DMS53 treated with DMSO at 0.1 percent for 48 hours (cell line): ENCODE measurements around the gene ARFGAP3.

Source experiments
- DNase-seq: peaks from one replicate; lab custom pipeline; 2025; ENCODE audit not compliant: unreplicated experiment; lab: John Stamatoyannopoulos, UW

Gene ARFGAP3

GRCh38 chr22:42825796-42826195 lies 31.3 kb downstream of the ARFGAP3 start:
- no peak for DNase-seq

GRCh38 chr22:42821386-42821785 lies 35.7 kb downstream of the ARFGAP3 start:
- DNase-seq = no peak

DNA sequence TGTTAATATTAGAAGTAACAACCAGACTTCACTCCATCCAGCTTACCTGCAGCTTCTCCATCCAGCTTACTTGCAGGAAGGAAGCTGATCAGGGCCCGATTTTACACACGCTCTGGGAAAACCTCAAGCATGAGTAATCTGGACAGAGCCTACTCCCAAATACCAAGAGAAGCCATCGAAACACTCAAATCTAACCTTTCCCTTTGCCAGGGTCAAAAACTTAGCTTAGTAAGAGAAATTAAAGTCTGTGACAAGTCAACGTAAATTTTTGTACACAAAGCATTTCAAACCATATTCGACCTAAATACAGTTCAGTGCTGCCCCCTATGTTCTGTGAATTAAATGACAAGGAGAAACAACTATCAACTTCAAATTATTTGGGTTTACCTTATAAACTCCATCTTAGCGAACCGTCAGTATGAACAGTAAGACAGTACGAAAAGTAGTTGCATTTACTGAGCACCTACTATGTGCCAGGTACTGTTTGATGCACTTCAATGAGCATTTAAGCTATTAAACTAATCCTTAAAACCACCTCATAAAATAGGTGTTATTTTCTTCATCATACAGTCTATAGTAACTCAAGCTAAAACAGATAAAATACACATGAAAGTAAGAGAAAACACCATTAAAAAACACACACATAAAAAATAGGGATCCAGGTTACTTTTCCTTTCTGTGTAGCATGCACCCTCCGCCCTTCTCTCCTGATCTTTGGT lies 36.9 kb downstream of the ARFGAP3 start:
- peak; percentile 24 for DNase-seq

- DNase-seq = no peak
Observed at GRCh38 chr22:42819412-42820044, 37.5 kb downstream of the ARFGAP3 start.

GRCh38 chr22:42817556-42817955 lies 39.5 kb downstream of the ARFGAP3 start:
- no peak for DNase-seq

DNA sequence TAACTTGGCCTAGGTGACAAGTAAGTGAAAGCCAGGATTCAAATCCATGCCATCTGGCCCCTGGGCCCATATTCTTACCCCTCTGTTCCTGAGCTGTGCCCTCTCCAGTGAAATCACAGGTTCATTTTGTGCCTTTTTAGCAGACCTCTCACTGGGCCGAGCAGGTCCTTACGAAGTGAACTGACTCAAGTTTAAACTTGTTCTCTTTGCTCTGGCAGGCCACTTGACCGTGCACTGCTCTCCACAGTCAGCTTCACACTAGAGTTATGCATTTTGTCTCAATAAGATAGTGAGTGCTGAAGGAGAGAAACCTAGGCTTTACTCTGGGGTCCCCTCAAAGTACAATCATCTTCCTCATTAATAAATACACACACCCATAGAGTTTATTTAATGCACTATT lies 40.7 kb downstream of the ARFGAP3 start:
- DNase-seq = no peak

- DNase-seq = no peak
Observed at GRCh38 chr22:42814616-42815015, 42.5 kb downstream of the ARFGAP3 start.

DNA sequence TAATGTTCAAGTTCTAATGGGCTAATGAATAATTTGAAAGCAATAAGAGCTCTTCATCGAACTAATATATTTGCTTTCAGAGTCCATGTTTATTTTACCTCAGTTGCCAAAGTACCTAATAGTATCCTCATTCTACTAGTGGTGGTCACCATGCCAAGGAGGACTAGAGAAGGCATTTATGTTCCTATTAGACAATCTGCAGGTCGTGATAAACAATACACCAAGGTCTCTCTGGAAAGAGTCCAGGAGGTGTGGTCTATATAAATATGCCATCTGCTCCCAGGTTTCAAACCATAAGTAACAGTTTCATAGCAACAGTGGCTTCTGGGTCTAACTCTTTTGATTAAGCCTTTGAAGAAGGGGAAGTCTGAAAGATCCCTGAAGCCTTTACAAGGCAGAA lies 42.9 kb downstream of the ARFGAP3 start:
- peak; percentile 6 for DNase-seq

DNA sequence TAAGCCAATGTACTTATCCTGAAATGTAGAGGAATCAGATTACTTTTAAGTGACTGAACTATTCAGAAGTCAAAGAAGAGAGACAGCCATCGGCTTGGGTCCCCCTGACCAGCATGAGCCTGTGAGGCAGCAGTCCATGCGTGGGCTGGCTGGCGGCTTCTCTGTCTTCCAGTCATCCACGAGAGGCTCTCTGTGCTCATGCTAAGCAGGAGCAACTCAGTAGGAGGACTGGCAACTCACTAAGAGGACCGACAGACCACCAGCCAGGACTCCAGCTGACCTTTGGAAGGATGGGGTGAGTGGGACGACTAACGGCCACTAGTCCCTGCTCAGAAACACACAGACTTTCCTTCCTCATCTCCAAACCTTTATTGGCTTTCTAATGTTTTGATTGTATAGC lies 43.6 kb downstream of the ARFGAP3 start:
- DNase-seq = no peak

GRCh38 chr22:42811459-42811858 lies 45.6 kb downstream of the ARFGAP3 start:
- DNase-seq = no peak

GRCh38 chr22:42808521-42808920 lies 48.6 kb downstream of the ARFGAP3 start:
- DNase-seq = no peak

DNA sequence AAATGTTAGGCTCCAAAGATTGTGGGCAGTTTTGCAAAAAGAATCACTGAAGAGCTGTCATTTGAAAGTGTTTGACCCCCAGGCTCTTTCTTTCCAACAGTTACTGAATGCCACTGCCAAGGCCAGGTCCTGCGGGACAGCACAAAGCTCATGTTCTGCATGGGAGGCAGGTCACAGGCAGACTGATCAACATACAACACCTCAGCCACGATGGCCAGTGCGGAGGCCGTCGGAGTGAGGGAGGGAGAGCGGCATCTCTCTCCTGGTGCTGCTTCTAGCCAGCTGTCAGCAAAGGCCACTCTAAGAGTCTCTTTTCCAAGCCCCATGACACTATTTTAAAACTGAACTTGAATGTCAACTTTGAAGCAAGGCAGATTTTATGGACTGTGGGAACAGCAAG lies 49.9 kb downstream of the ARFGAP3 start:
- DNase-seq = no peak

DNA sequence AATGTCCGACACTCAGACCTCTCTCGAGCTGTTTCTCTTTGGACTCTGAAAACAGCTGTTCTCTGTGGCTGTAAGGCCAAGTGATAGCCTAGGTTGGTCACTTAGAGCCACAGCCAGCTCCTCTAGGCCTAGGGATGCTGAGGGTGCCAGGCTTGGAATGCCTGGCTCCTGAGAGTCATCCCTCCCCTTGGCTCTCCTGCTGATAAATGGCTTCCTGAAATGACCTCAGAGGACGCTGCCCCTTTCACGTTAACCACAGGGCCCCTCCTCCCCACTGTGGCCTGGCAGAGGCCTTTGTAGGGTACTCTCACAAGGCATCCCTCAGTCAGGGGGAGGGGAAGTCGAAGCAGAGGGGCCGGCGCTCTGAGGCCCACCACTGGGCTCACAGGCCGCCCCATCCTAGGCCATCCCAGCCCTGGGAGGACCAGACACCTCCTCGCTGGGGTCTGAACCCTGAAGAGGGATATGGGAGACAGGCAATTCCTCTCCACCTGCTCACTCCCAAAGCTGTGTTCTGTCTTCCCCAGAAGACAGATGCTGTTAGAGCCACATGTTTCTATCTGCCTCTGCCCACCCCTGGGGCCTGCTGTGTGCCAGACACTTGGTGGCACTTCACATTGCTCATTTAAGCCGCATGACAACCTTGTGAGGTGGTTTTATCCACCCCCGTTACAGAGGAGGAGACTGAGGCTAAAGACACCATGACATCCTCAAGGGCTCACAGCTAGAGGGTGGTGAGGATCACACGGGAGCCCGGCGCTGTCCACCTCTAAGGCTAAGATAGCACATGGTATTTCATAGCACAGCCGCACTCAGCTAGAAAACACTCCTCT lies 50.9 kb downstream of the ARFGAP3 start:
- DNase-seq = no peak

- peak; percentile 46 for DNase-seq
Observed at GRCh38 chr22:42805016-42805997, 51.8 kb downstream of the ARFGAP3 start.

GRCh38 chr22:42803389-42803788 lies 53.7 kb downstream of the ARFGAP3 start:
- no peak for DNase-seq

DNA sequence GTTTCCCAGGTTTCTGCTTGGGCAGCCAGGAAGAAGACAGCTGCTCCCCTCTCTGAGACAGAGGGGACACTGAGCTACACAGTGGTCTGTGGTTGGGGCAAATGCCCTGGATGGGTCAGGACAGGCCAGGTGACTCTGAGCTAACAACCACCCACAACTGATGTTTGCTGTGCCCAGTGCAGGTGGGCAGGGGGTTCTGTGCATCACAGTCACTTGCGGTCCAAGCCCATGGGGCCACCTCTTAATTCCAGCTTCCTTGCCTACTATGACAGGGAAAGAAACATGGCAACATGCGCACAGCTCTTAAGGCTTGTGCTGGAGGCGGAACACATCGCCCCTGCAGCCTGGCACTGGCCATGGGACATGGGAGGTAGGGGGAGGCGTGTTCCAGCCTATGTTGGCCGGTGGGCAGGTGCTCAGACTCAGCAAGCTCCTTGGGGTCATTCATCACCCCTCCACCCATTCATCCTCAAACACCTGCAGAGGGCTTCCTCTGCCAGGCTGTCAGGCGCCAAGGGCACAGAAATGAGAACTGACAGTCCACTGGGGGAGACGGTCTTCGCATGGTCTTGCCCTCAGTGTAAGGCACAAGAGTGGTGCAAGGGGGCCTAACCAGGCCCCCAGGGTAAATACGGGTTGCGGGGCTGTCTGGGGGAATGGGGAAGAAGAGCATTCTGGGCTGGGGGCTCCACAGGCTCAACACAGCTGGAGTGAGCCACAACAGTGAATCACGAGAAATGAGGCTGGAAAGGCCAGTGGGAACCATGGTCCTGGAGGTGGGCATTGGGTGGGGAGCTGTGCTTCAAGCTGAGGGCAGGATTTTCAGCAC lies 55.6 kb downstream of the ARFGAP3 start:
- DNase-seq = no peak

DNA sequence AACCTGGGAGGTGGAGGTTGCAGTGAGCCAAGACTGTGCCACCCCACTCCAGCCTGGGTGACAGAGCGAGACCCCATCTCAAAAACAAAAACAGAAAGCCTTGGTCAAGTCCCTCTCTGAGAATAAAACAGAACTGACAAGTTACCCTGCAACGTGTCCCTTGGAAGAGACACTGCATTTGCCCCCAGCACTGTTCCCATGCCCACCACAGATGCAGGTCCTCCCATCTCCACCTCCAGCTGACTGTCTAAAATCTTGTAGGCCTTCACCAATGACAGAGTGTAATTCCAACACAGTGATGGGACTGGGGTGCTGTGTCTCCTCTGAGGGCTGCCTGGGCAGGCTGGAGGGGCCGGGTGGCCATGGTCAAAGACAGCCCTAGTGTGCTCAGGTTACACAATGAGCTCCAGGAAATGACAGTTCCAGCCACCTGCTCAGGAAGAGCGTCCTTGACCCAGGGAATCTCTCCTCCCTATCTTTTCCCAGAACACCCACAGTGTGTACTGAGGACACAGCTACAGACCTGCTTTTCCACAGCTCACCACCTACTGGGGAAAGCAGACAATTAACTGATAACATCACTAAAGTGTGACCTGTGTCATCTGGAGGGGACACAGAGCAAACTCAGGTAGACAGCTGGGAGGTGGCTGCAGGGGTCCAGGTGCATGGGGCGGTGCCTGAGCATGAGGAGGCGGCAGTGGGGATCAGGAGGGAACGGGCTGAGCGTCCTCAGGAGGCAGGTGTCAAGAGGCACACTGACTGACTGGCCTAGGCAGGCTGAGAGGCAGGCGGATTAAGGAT lies 56.4 kb downstream of the ARFGAP3 start:
- DNase-seq = peak; percentile 88

DNA sequence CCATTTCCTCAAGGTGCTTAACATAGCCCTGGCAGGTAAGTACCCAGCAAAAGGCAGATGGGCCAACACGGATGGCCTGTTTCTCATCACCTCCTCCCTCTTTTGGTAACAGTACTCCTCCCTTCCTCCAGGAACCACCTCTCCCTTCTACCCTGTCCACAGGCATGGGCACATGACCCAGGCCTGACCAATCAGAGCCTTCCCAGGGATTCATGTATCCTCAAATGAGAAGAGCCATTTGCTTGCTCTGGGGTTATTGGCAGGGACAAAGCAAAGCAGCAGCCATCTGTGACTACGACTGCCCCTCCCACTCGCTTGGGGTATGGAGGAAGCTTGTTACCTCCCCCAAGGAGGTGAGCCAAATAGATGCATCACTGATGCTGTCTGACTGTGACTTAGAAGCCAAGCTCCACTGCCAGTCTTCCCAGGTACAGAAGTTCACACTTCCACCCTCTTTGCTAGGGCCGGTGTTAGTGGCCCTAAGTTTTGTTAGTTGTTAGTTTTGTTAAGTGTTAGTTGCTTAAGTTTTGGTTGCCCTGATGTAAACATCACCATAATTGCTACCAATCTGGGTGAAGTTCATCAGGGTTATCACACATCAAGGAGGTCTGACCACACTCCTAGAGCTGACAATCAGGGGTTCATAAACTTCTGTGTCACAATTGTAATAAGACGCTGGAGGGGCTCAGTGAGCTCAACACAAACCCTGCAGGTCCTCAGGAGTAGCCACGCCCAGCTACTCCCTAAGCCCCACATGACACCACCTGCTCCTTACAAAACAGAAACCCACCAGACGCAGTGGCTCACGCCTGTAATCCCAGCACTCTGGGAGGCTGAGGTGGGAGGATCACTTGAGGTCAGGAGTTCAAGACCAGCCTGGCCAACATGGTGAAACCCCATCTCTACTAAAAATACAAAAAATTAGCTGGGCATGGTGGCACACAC lies 57.3 kb downstream of the ARFGAP3 start:
- peak; percentile 16 for DNase-seq
